Gastrocnemius medialis (tissue), 4 donors: ENCODE results near the gene NXN.

Source experiments
- CTCF ChIP-seq, 5 experiments: fragments of 450-650 bp in 3 of 5; fragments of 200-600 bp in 2 of 5; sonication (generic) in 2 of 5; IDR thresholded peaks in 4 of 5; conservative IDR thresholded peaks in 1 of 5; 1 replicate in 4 of 5; 2 replicates in 1 of 5; pipeline ENCODE4 v1.5.1; 2016 to 2019; ENCODE audit warnings: antibody characterized with exemption in 5 of 5, mild to moderate bottlenecking in 3 of 5, moderate library complexity in 3 of 5
- POLR2A ChIP-seq, 2 donors: fragments of 450-650 bp; IDR thresholded peaks; one replicate each; pipeline ENCODE4 v1.6.1; 2017; ENCODE audit warnings: antibody characterized with exemption in 2 of 2, mild to moderate bottlenecking in 2 of 2, moderate library complexity in 2 of 2

- TF ChIP-seq POLR2A (IDR thresholded peaks at IDR 0.05) (no peak), CTCF (IDR thresholded peaks at IDR 0.05 in 4 of 5, conservative IDR thresholded peaks at IDR 0.05 in 1 of 5) (no peak)
These were observed 77.1 kb downstream of the NXN start for GRCh38 chr17:902463-902862.
